Astrocyte (in vitro differentiated cells and primary cell): ENCODE measurements around the gene SUGCT. TPM values are rescaled to one million over a fixed set of nuclear protein-coding genes. Genes with fewer than 3 reads are reported as not detected.

Source experiments
- DNase-seq: peaks from one replicate; pipeline ENCODE4 v3.0.0-alpha.2; 2010; ENCODE audit warnings: low read depth
- FAIRE-seq: peaks from 2 replicates; lab custom pipeline; 2011; peaks lifted over from hg19 to GRCh38; lab: Jason Lieb, UNC
- H2AFZ ChIP-seq: 2 replicates; pipeline ENCODE4 v1.6.0; 2012; ENCODE audit warnings: low read depth, low read length, inconsistent platforms
- H3K27ac ChIP-seq: 2 replicates; pipeline ENCODE4 v1.5.1; 2011; ENCODE audit warnings: low read depth, low read length, inconsistent platforms
- H3K27me3 ChIP-seq: 2 replicates; pipeline ENCODE4 v1.6.0; 2011; ENCODE audit warnings: low read length, inconsistent platforms; ENCODE audit not compliant: insufficient read depth
- H3K36me3 ChIP-seq: 2 replicates; pipeline ENCODE4 v1.5.1; 2011; ENCODE audit warnings: low read length, inconsistent platforms; ENCODE audit not compliant: insufficient read depth
- H3K4me1 ChIP-seq: 2 replicates; pipeline ENCODE4 v1.5.1; 2011; ENCODE audit warnings: low read length, inconsistent platforms; ENCODE audit not compliant: insufficient read depth
- H3K4me2 ChIP-seq: 2 replicates; pipeline ENCODE4 v1.6.0; 2012; ENCODE audit warnings: low read length, inconsistent platforms
- H3K4me3 ChIP-seq: 2 replicates; pipeline ENCODE4 v1.5.1; 2011; ENCODE audit warnings: low read depth, mild to moderate bottlenecking, low read length, inconsistent platforms; ENCODE audit not compliant: insufficient read depth
- H3K79me2 ChIP-seq: 2 replicates; pipeline ENCODE4 v1.6.0; 2012; ENCODE audit warnings: mild to moderate bottlenecking, low read length, inconsistent platforms; ENCODE audit not compliant: insufficient read depth
- H3K9ac ChIP-seq: 2 replicates; pipeline ENCODE4 v1.6.0; 2012; ENCODE audit warnings: mild to moderate bottlenecking, low read length, inconsistent platforms
- H3K9me3 ChIP-seq: 2 replicates; pipeline ENCODE4 v1.5.1; 2012; ENCODE audit warnings: low read depth, mild to moderate bottlenecking, low read length, inconsistent platforms; ENCODE audit not compliant: insufficient read depth
- H4K20me1 ChIP-seq: 2 replicates; pipeline ENCODE4 v1.6.0; 2012; ENCODE audit warnings: low read length, inconsistent platforms; ENCODE audit not compliant: insufficient read depth
- H3K27ac Mint-ChIP-seq: one replicate; pipeline ENCODE4 v1.8.0; 2021; ENCODE audit warnings: mild to moderate bottlenecking, mixed read lengths; ENCODE audit not compliant: unreplicated experiment
- H3K27me3 Mint-ChIP-seq: one replicate; pipeline ENCODE4 v1.8.0; 2021; ENCODE audit warnings: low read depth, mixed read lengths; ENCODE audit not compliant: unreplicated experiment
- H3K36me3 Mint-ChIP-seq: one replicate; pipeline ENCODE4 v1.8.0; 2021; ENCODE audit warnings: low read depth, mixed read lengths; ENCODE audit not compliant: unreplicated experiment
- H3K4me1 Mint-ChIP-seq: one replicate; pipeline ENCODE4 v1.8.0; 2021; ENCODE audit warnings: low read depth, mixed read lengths; ENCODE audit not compliant: unreplicated experiment
- H3K4me3 Mint-ChIP-seq: one replicate; pipeline ENCODE4 v1.8.0; 2021; ENCODE audit warnings: mild to moderate bottlenecking, moderate library complexity, mixed read lengths; ENCODE audit not compliant: unreplicated experiment
- H3K9me3 Mint-ChIP-seq: one replicate; pipeline ENCODE4 v1.8.0; 2021; ENCODE audit warnings: mild to moderate bottlenecking, mixed read lengths; ENCODE audit not compliant: unreplicated experiment
- CTCF ChIP-seq: IDR thresholded peaks from 2 replicates; pipeline ENCODE4 v1.5.1; 2011; ENCODE audit warnings: low read depth, mild to moderate bottlenecking, inconsistent platforms, low read length, moderate library complexity; ENCODE audit not compliant: insufficient read depth
- EZH2 ChIP-seq: IDR thresholded peaks from 2 replicates; pipeline ENCODE4 v1.6.1; 2012; ENCODE audit warnings: mild to moderate bottlenecking, low read length, inconsistent platforms; ENCODE audit not compliant: insufficient read depth
- total RNA-seq: library from RNA; stranded (reverse); gene quantifications from 2 replicates; pipeline ENCODE4 v1.2.1, GENCODE V29; 2021

SUGCT gene
- total RNA-seq, 1 donor from 2014 or later = 15.5 TPM

GRCh38 chr7:40298421-40298820 is 163.6 kb downstream of the SUGCT start:
- peak overlapping the region; percentile 98 for H3K27ac ChIP-seq
- H4K20me1 ChIP-seq = no peaks in the 10 kb centered on the region
- no peaks in the 10 kb centered on the region for H3K79me2 ChIP-seq
- DNase-seq (peak; percentile 99), FAIRE-seq (peak; percentile 66)
- H3K4me1 ChIP-seq = peaks cover 39% of the 10 kb centered on the region
- peak overlapping the region; percentile 67 for H3K4me2 ChIP-seq
- no peak overlapping the region for H3K4me3 ChIP-seq
- no peak overlapping the region for H2AFZ ChIP-seq
- no peaks in the 10 kb centered on the region for H3K36me3 ChIP-seq
- Mint-ChIP-seq H3K4me3 (no peak overlapping the region), H3K9me3 (peaks cover 2% of the 10 kb centered on the region), H3K27me3 (no peaks in the 10 kb centered on the region), H3K4me1 (peaks cover 58% of the 10 kb centered on the region), H3K36me3 (no peaks in the 10 kb centered on the region), H3K27ac (peak overlapping the region; percentile 98)
- TF ChIP-seq EZH2 (no peak), CTCF (no peak)
- H3K9ac ChIP-seq = peak overlapping the region; percentile 76
- no peaks in the 10 kb centered on the region for H3K9me3 ChIP-seq
- H3K27me3 ChIP-seq = no peaks in the 10 kb centered on the region

- Histone ChIP-seq H3K36me3 (no peaks in the 10 kb centered on the region), H3K4me1 (peaks cover 42% of the 10 kb centered on the region), H3K79me2 (no peaks in the 10 kb centered on the region), H4K20me1 (no peaks in the 10 kb centered on the region), H3K4me3 (no peak overlapping the region), H3K27me3 (no peaks in the 10 kb centered on the region), H3K4me2 (peak overlapping the region; percentile 67), H2AFZ (no peak overlapping the region), H3K9ac (peak overlapping the region; percentile 76), H3K9me3 (no peaks in the 10 kb centered on the region), H3K27ac (peak overlapping the region; percentile 98)
- TF ChIP-seq CTCF = no peak
- no peak for TF ChIP-seq EZH2
- Mint-ChIP-seq H3K9me3 (peaks cover 2% of the 10 kb centered on the region), H3K4me1 (peaks cover 58% of the 10 kb centered on the region), H3K36me3 (no peaks in the 10 kb centered on the region), H3K27me3 (no peaks in the 10 kb centered on the region), H3K27ac (peak overlapping the region; percentile 98), H3K4me3 (peak overlapping the region; percentile 62)
- peak; percentile 98 for DNase-seq
- FAIRE-seq = peak; percentile 98
Observed at GRCh38 chr7:40299097-40299496, 164.3 kb downstream of the SUGCT start.

- Mint-ChIP-seq H3K4me1 (peaks cover 63% of the 10 kb centered on the region), H3K4me3 (no peak overlapping the region), H3K36me3 (no peaks in the 10 kb centered on the region), H3K27ac (peak overlapping the region; percentile 98), H3K9me3 (peaks cover 2% of the 10 kb centered on the region), H3K27me3 (no peaks in the 10 kb centered on the region)
- H3K27me3 ChIP-seq = no peaks in the 10 kb centered on the region
- H3K4me3 ChIP-seq = no peak overlapping the region
- H3K4me2 ChIP-seq = no peak overlapping the region
- H3K4me1 ChIP-seq = peaks cover 47% of the 10 kb centered on the region
- peak; percentile 76 for DNase-seq
- H2AFZ ChIP-seq = no peak overlapping the region
- FAIRE-seq = peak; percentile 54
- H3K9ac ChIP-seq = peak overlapping the region; percentile 32
- no peaks in the 10 kb centered on the region for H4K20me1 ChIP-seq
- H3K36me3 ChIP-seq = no peaks in the 10 kb centered on the region
- no peaks in the 10 kb centered on the region for H3K79me2 ChIP-seq
- peak overlapping the region; percentile 98 for H3K27ac ChIP-seq
- TF ChIP-seq EZH2 = no peak
- no peak for TF ChIP-seq CTCF
- H3K9me3 ChIP-seq = no peaks in the 10 kb centered on the region
Observed at GRCh38 chr7:40300146-40300670, 165.4 kb downstream of the SUGCT start.
